HCT116 (cell line): ENCODE measurements around the gene PILRA. TPM values are rescaled to one million over a fixed set of nuclear protein-coding genes. Genes with fewer than 3 reads are reported as not detected.

Experiments used
- ATAC-seq: fragments of 200-7000 bp; cut with Tn5 transposase; 2 replicates; pipeline ENCODE4 v1.9.1; 2020; ENCODE audit warnings: mild to moderate bottlenecking, moderate library complexity
- BruUV-seq: library from RNA; stranded (reverse); fragments of 400-500 nt; replicated peaks from 2 replicates; lab custom pipeline; 2021; lab: Mats Ljungman, UMichigan
- CTCF ChIA-PET: fragments of 300-600 bp; sonication (Branson Sonifier 250); formaldehyde crosslinking; loops from one replicate; lab custom pipeline; 2021; ENCODE audit warnings: antibody characterized with exemption; lab: Charles Lee
- POLR2A ChIA-PET: fragments of 300-600, 350-600 bp; sonication (Branson Sonifier 250); formaldehyde crosslinking; loops from one replicate; lab custom pipeline; 2021; ENCODE audit warnings: antibody characterized with exemption; lab: Charles Lee
- RAD21 ChIA-PET, 2 experiments: fragments of 300-600 bp; sonication (Branson Sonifier 250); formaldehyde crosslinking; loops; one replicate each; lab custom pipeline; 2023; ENCODE audit warnings: low total read pairs in 2 of 2; ENCODE audit not compliant: uncharacterized antibody in 2 of 2, unreplicated experiment in 2 of 2, low non-redundant PET in 1 of 2; lab: Charles Lee
- DNase-seq: peaks from one replicate; pipeline ENCODE4 v3.0.0-alpha.2; 2010; ENCODE audit warnings: low read depth, low spot score
- H2AFZ ChIP-seq: fragments of 200-600 bp; shearing (Covaris generic), sonication (generic); 2 replicates; pipeline ENCODE4 v1.6.1; 2017; ENCODE audit warnings: low read depth, mixed run types, mixed read lengths, antibody characterized with exemption, low read length; ENCODE audit not compliant: poor library complexity, severe bottlenecking
- H3K27ac ChIP-seq: 2 replicates; pipeline ENCODE4 v1.5.1; 2012; ENCODE audit warnings: low read depth, low read length
- H3K27me3 ChIP-seq: fragments of 200-600 bp; sonication (generic); 2 replicates; pipeline ENCODE4 v1.6.1; 2016; ENCODE audit warnings: mixed run types, low read length, mixed read lengths; ENCODE audit not compliant: insufficient read depth
- H3K36me3 ChIP-seq, 2 experiments: fragments of 200-500 bp in 1 of 2; fragments of 200-600 bp in 1 of 2; sonication (Bioruptor generic) in 1 of 2; sonication (generic) in 1 of 2; 2 replicates each; pipeline versions ENCODE4 v1.5.1 to v1.6.1; 2014 to 2016; ENCODE audit warnings: low read length in 2 of 2, inconsistent platforms in 1 of 2, mixed read lengths in 1 of 2, mixed run types in 1 of 2; ENCODE audit not compliant: insufficient read depth in 2 of 2, control insufficient read depth in 1 of 2
- H3K4me1 ChIP-seq, 2 experiments: fragments of 200-600 bp in 1 of 2; sonication (generic) in 1 of 2; 2 replicates each; pipeline versions ENCODE4 v1.5.1 to v1.6.1; 2012 to 2017; ENCODE audit warnings: low read length in 2 of 2, inconsistent platforms in 1 of 2, mild to moderate bottlenecking in 1 of 2, mixed read lengths in 1 of 2, mixed run types in 1 of 2, moderate library complexity in 1 of 2; ENCODE audit not compliant: insufficient read depth in 2 of 2, control insufficient read depth in 1 of 2
- H3K4me2 ChIP-seq: fragments of 200-600 bp; sonication (generic); 2 replicates; pipeline ENCODE4 v1.6.1; 2017; ENCODE audit warnings: mixed run types, low read length, mixed read lengths
- H3K4me3 ChIP-seq, 2 experiments: fragments of 200-600 bp in 1 of 2; sonication (generic) in 1 of 2; replicated peaks in 1 of 2; 2 replicates each; pipeline ENCODE4 v1.5.1; 2011 to 2016; ENCODE audit warnings: low read length in 2 of 2, control low read depth in 1 of 2, low read depth in 1 of 2, mild to moderate bottlenecking in 1 of 2, mixed read lengths in 1 of 2, mixed run types in 1 of 2
- H3K79me2 ChIP-seq: fragments of 200-600 bp; sonication (generic); 2 replicates; pipeline ENCODE4 v1.6.1; 2017; ENCODE audit warnings: mild to moderate bottlenecking, mixed run types, low read length, moderate library complexity, mixed read lengths; ENCODE audit not compliant: insufficient read depth
- H3K9ac ChIP-seq: fragments of 200-600 bp; sonication (generic); 2 replicates; pipeline ENCODE4 v1.6.1; 2016; ENCODE audit warnings: low read length, mixed read lengths
- H3K9me2 ChIP-seq: fragments of 200-600 bp; sonication (generic), shearing (Covaris generic); 2 replicates; pipeline ENCODE4 v1.6.1; 2017; ENCODE audit warnings: mixed run types, mild to moderate bottlenecking, moderate library complexity; ENCODE audit not compliant: insufficient read depth
- H3K9me3 ChIP-seq, 2 experiments: fragments of 200-500 bp in 1 of 2; fragments of 200-600 bp in 1 of 2; sonication (Bioruptor generic) in 1 of 2; sonication (generic) in 1 of 2; 2 replicates each; pipeline ENCODE4 v1.6.1; 2014 to 2017; ENCODE audit warnings: low read length in 2 of 2, mixed read lengths in 2 of 2, inconsistent platforms in 1 of 2, low read depth in 1 of 2, mild to moderate bottlenecking in 1 of 2, mixed run types in 1 of 2, moderate library complexity in 1 of 2; ENCODE audit not compliant: control insufficient read depth in 1 of 2, insufficient read depth in 1 of 2
- H4K20me1 ChIP-seq: fragments of 200-600 bp; sonication (generic), shearing (Covaris generic); 2 replicates; pipeline ENCODE4 v1.6.1; 2017; ENCODE audit warnings: mixed run types, mild to moderate bottlenecking, moderate library complexity; ENCODE audit not compliant: insufficient read depth
- CBX3 ChIP-seq: IDR thresholded peaks from 2 replicates; pipeline ENCODE4 v1.6.1; 2012; ENCODE audit warnings: low read depth
- CEBPB ChIP-seq: IDR thresholded peaks from 2 replicates; pipeline ENCODE4 v1.6.1; 2012; ENCODE audit warnings: low read depth
- EGR1 ChIP-seq: IDR thresholded peaks from 2 replicates; pipeline ENCODE4 v1.6.1; 2012; ENCODE audit warnings: low read depth
- ELF1 ChIP-seq: IDR thresholded peaks from 2 replicates; pipeline ENCODE4 v1.6.1; 2012; ENCODE audit warnings: low read depth, borderline replicate concordance
- EZH2phosphoT487 ChIP-seq: fragments of 200-600 bp; IDR thresholded peaks from 2 replicates; pipeline ENCODE4 v1.6.1; 2018; ENCODE audit warnings: antibody characterized with exemption, borderline replicate concordance
- POLR2A ChIP-seq: IDR thresholded peaks from 2 replicates; pipeline ENCODE4 v1.7.0; 2011; ENCODE audit warnings: borderline replicate concordance; ENCODE audit not compliant: insufficient read depth, insufficient read length; ENCODE audit errors: extremely low read depth
- POLR2AphosphoS5 ChIP-seq: IDR thresholded peaks from 2 replicates; pipeline ENCODE4 v1.6.1; 2011; ENCODE audit warnings: mild to moderate bottlenecking, low read depth, low read length, moderate library complexity
- SIN3A ChIP-seq: IDR thresholded peaks from 2 replicates; pipeline ENCODE4 v1.6.1; 2012; ENCODE audit warnings: low read depth
- SP1 ChIP-seq: IDR thresholded peaks from 2 replicates; pipeline ENCODE4 v1.6.1; 2012; ENCODE audit warnings: low read depth
- ZFX ChIP-seq: fragments of 450-650 bp; IDR thresholded peaks from 2 replicates; pipeline ENCODE4 v1.6.1; 2017
- ZNF274 ChIP-seq: fragments of 200-500 bp; sonication (Bioruptor generic); IDR thresholded peaks from 2 replicates; pipeline ENCODE4 v1.6.1; 2014; ENCODE audit warnings: mild to moderate bottlenecking, low read depth, low read length, inconsistent platforms
- intact Hi-C: fragments of 100-400 bp; cut with micrococcal nuclease; formaldehyde crosslinking; loops from 2 replicates; pipeline ENCODE4 v1.10.0; 2022
- total RNA-seq: library from RNA; stranded (reverse); gene quantifications from one replicate; pipeline ENCODE4 v1.2.1, GENCODE V29; 2021; ENCODE audit not compliant: unreplicated experiment
- TF ChIP-seq, protein P1 (sequence below): IDR thresholded peaks from 2 replicates; pipeline ENCODE4 v1.6.1; 2012
- TF ChIP-seq, protein P2 (sequence below), 3 experiments: fragments of 200-600 bp in 1 of 3; sonication (generic) in 1 of 3; IDR thresholded peaks in 2 of 3; conservative IDR thresholded peaks in 1 of 3; 2 replicates each; pipeline ENCODE4 v1.5.1; 2012 to 2017; ENCODE audit warnings: low read depth in 2 of 3, low read length in 2 of 3, antibody characterized with exemption in 1 of 3, borderline replicate concordance in 1 of 3, control low read depth in 1 of 3, mild to moderate bottlenecking in 1 of 3, mixed read lengths in 1 of 3, mixed run types in 1 of 3, moderate library complexity in 1 of 3; ENCODE audit not compliant: insufficient read depth in 1 of 3

PILRA gene
- total RNA-seq, 1 experiment from 2014 or later = 1.8 TPM

DNA sequence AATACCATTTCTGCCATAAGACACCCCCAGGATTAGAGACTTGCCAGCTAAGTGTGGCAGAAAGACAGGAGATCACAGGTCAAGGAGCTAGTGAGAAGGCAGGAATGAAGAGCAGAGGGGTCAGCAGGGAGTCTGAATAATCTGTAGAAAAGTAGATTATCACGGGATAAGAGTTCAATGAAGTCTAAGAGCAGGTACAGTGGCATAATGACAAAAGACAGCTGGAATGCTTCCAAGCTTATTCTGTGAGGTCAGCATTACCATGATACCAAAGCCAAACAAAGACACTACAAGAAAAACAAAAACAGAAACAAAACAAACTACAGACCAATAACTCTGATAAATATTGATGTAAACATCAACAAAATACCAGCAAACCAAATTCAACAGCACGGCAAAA is 20.8 kb downstream of the PILRA start (continued):
- TF ChIP-seq SIN3A (no peak), ZFX (no peak), SP1 (no peak)
- TF ChIP-seq, protein P1, sequence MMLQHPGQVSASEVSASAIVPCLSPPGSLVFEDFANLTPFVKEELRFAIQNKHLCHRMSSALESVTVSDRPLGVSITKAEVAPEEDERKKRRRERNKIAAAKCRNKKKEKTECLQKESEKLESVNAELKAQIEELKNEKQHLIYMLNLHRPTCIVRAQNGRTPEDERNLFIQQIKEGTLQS = no peak

DNA sequence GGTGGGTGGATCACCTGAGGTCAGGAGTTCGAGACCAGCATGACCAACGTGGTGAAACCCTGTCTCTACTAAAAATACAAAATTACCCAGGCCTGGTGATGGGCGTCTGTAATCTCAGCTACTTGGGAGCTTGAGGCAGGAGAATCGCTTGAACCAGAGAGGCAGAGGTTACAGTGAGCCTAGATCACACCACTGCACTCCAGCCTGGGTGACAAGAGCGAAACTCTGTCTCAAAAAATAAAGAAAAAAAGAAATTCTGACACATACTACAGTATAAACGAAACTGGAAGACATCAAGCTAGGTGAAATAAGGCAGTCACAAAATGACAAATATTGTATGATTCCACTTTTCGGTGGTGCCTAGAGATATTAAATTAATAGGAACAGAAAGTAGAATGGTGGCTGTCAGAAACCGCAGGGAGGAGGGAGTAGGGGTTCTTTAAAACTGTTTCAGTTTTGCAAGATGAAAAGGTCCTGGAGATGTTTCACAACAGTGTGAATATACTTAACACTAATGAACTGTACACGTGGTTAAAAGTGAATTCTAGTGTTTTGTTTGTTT is 23.2 kb downstream of the PILRA start:
- H3K9me2 ChIP-seq = no peaks in the 10 kb centered on the region
- ChIA-PET POLR2A (no interaction called here), CTCF (interaction anchor here (1.5 kb wide), 1 partner anchor 11 kb away, joined by 5 read pairs; no protein-coding TSS in a partner anchor), RAD21 (no interaction called here)
- H3K27me3 ChIP-seq = no peaks in the 10 kb centered on the region
- ATAC-seq = no peak
- H3K9me3 ChIP-seq = no peaks in the 10 kb centered on the region
- no peaks in the 10 kb centered on the region for H3K4me1 ChIP-seq
- no peak overlapping the region for H3K4me3 ChIP-seq
- no peaks in the 10 kb centered on the region for H4K20me1 ChIP-seq
- BruUV-seq = no TSS peak
- no peak for TF ChIP-seq CBX3
- TF ChIP-seq ELF1 = no peak
- TF ChIP-seq, protein P1 = no peak
- no peak for TF ChIP-seq EZH2phosphoT487
- TF ChIP-seq POLR2A = no peak
- TF ChIP-seq ZNF274 = no peak
- TF ChIP-seq CEBPB = no peak
- no peak for TF ChIP-seq POLR2AphosphoS5
- no peak for TF ChIP-seq EGR1
- TF ChIP-seq, protein P2, sequence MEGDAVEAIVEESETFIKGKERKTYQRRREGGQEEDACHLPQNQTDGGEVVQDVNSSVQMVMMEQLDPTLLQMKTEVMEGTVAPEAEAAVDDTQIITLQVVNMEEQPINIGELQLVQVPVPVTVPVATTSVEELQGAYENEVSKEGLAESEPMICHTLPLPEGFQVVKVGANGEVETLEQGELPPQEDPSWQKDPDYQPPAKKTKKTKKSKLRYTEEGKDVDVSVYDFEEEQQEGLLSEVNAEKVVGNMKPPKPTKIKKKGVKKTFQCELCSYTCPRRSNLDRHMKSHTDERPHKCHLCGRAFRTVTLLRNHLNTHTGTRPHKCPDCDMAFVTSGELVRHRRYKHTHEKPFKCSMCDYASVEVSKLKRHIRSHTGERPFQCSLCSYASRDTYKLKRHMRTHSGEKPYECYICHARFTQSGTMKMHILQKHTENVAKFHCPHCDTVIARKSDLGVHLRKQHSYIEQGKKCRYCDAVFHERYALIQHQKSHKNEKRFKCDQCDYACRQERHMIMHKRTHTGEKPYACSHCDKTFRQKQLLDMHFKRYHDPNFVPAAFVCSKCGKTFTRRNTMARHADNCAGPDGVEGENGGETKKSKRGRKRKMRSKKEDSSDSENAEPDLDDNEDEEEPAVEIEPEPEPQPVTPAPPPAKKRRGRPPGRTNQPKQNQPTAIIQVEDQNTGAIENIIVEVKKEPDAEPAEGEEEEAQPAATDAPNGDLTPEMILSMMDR (IDR thresholded peaks at IDR 0.05 in 2 of 3, conservative IDR thresholded peaks at IDR 0.05 in 1 of 3; ENCODE audit: borderline replicate concordance in 1 of 3, insufficient read depth in 1 of 3, low read depth in 2 of 3, low read length in 2 of 3) = no peak
- no peak overlapping the region for H3K4me2 ChIP-seq
- DNase-seq = no peak
- no peaks in the 10 kb centered on the region for H3K36me3 ChIP-seq
- H3K79me2 ChIP-seq = no peaks in the 10 kb centered on the region
- no peak overlapping the region for H3K9ac ChIP-seq
- no peak overlapping the region for H2AFZ ChIP-seq
- intact Hi-C loops = no loop called here
- H3K27ac ChIP-seq = no peak overlapping the region
